ENCODE measurements around the gene DCT. TPM values are rescaled to one million over a fixed set of nuclear protein-coding genes. Genes with fewer than 3 reads are reported as not detected.

DCT gene
- total RNA-seq, 1 experiment from 2014 or later = not detected

- TF ChIP-seq EZH2phosphoT487 (IDR thresholded peaks at IDR 0.05; ENCODE audit: borderline replicate concordance, low read length) (no peak), CTCF (conservative IDR thresholded peaks at IDR 0.05; ENCODE audit: low read depth, low read length) (no peak), EZH2 (IDR thresholded peaks at IDR 0.05; ENCODE audit: low read length, unreplicated experiment) (no peak)
- Histone ChIP-seq H3K9me2 (replicated peaks; ENCODE audit: low read length) (no peaks in the 10 kb centered on the region), H3K9ac (ENCODE audit: low read length) (no peak overlapping the region), H2AFZ (ENCODE audit: low read length) (no peak overlapping the region), H3K36me3 (ENCODE audit: low read depth, low read length) (no peaks in the 10 kb centered on the region), H3K27me3 (ENCODE audit: low read length) (no peaks in the 10 kb centered on the region), H3K4me3 (ENCODE audit: low read length) (no peak overlapping the region), H4K20me1 (ENCODE audit: low read length) (no peaks in the 10 kb centered on the region), H3K4me2 (ENCODE audit: low read length) (no peak overlapping the region), H3K9me3 (ENCODE audit: low read length) (no peaks in the 10 kb centered on the region), H3K27ac (ENCODE audit: low read length) (no peak overlapping the region), H3F3A (ENCODE audit: low read length, unreplicated experiment) (no peaks in the 10 kb centered on the region), H3K79me2 (ENCODE audit: low read length) (no peaks in the 10 kb centered on the region), H3K4me1 (ENCODE audit: insufficient read depth, low read length) (no peaks in the 10 kb centered on the region)
- BruUV-seq (replicated peaks) = no TSS peak
- ChIA-PET POLR2A (ENCODE audit: unreplicated experiment) (no interaction called here), CTCF (no interaction called here)
- no peak for ATAC-seq
- intact Hi-C loops (cut with micrococcal nuclease) = no loop called here
- DNase-seq = no peak
Observed at GRCh38 chr13:94495806-94496205, 16.3 kb upstream of the DCT start.

- Histone ChIP-seq H3K9ac (ENCODE audit: low read length) (no peak overlapping the region), H3K27ac (ENCODE audit: low read length) (no peak overlapping the region), H3K27me3 (ENCODE audit: low read length) (no peaks in the 10 kb centered on the region), H3K4me2 (ENCODE audit: low read length) (no peak overlapping the region), H3K4me1 (ENCODE audit: insufficient read depth, low read length) (no peaks in the 10 kb centered on the region), H3K4me3 (ENCODE audit: low read length) (no peak overlapping the region), H3F3A (ENCODE audit: low read length, unreplicated experiment) (no peaks in the 10 kb centered on the region), H2AFZ (ENCODE audit: low read length) (no peak overlapping the region), H3K79me2 (ENCODE audit: low read length) (no peaks in the 10 kb centered on the region), H4K20me1 (ENCODE audit: low read length) (no peaks in the 10 kb centered on the region), H3K9me2 (replicated peaks; ENCODE audit: low read length) (no peaks in the 10 kb centered on the region), H3K36me3 (ENCODE audit: low read depth, low read length) (no peaks in the 10 kb centered on the region), H3K9me3 (ENCODE audit: low read length) (no peaks in the 10 kb centered on the region)
- DNase-seq (no peak), ATAC-seq (no peak)
- no TSS peak for BruUV-seq (replicated peaks)
- intact Hi-C loops (cut with micrococcal nuclease) = no loop called here
- POLR2A ChIA-PET (ENCODE audit: unreplicated experiment) = no interaction called here
- TF ChIP-seq EZH2phosphoT487 (IDR thresholded peaks at IDR 0.05; ENCODE audit: borderline replicate concordance, low read length) (no peak), EZH2 (IDR thresholded peaks at IDR 0.05; ENCODE audit: low read length, unreplicated experiment) (no peak), CTCF (conservative IDR thresholded peaks at IDR 0.05; ENCODE audit: low read depth, low read length) (no peak)
- CTCF ChIA-PET = no interaction called here
Observed at GRCh38 chr13:94494026-94494425, 14.5 kb upstream of the DCT start.

- Histone ChIP-seq H3F3A (ENCODE audit: low read length, unreplicated experiment) (no peaks in the 10 kb centered on the region), H3K27ac (ENCODE audit: low read length) (no peak overlapping the region), H4K20me1 (ENCODE audit: low read length) (no peaks in the 10 kb centered on the region), H3K9me2 (replicated peaks; ENCODE audit: low read length) (no peaks in the 10 kb centered on the region), H2AFZ (ENCODE audit: low read length) (no peak overlapping the region), H3K4me3 (ENCODE audit: low read length) (no peak overlapping the region), H3K9me3 (ENCODE audit: low read length) (no peaks in the 10 kb centered on the region), H3K4me1 (ENCODE audit: insufficient read depth, low read length) (no peaks in the 10 kb centered on the region), H3K36me3 (ENCODE audit: low read depth, low read length) (no peaks in the 10 kb centered on the region), H3K79me2 (ENCODE audit: low read length) (no peaks in the 10 kb centered on the region), H3K27me3 (ENCODE audit: low read length) (peaks cover 19% of the 10 kb centered on the region), H3K4me2 (ENCODE audit: low read length) (no peak overlapping the region), H3K9ac (ENCODE audit: low read length) (no peak overlapping the region)
- no peak for TF ChIP-seq CTCF (conservative IDR thresholded peaks at IDR 0.05; ENCODE audit: low read depth, low read length)
- TF ChIP-seq EZH2phosphoT487 (IDR thresholded peaks at IDR 0.05; ENCODE audit: borderline replicate concordance, low read length) = no peak
- TF ChIP-seq EZH2 (IDR thresholded peaks at IDR 0.05; ENCODE audit: low read length, unreplicated experiment) = no peak
- BruUV-seq (replicated peaks) = no TSS peak
- CTCF ChIA-PET = interaction anchor here (0.5 kb wide), 1 partner anchor 57 kb away, joined by 5 read pairs; no protein-coding TSS in a partner anchor
- DNase-seq = no peak
- intact Hi-C loops (cut with micrococcal nuclease) = no loop called here
- ATAC-seq = no peak
- POLR2A ChIA-PET (ENCODE audit: unreplicated experiment) = no interaction called here
Observed at GRCh38 chr13:94487043-94487442, 7.6 kb upstream of the DCT start.
